Activated CD4-positive, CD25-positive, alpha-beta regulatory T cell (primary cell): Measurements from ENCODE around the gene VPS13D.

Source experiments
- DNase-seq, 4 experiments: peaks; one replicate each; lab custom pipeline; 2025; lab: John Stamatoyannopoulos, UW

Gene VPS13D

GRCh38 chr1:12472156-12472797 lies 242.4 kb downstream of the VPS13D start:
- DNase-seq: no peak

GRCh38 chr1:12472798-12473551 lies 243.1 kb downstream of the VPS13D start:
- peak in 1 of 4 experiments; percentile 43 for DNase-seq

DNA sequence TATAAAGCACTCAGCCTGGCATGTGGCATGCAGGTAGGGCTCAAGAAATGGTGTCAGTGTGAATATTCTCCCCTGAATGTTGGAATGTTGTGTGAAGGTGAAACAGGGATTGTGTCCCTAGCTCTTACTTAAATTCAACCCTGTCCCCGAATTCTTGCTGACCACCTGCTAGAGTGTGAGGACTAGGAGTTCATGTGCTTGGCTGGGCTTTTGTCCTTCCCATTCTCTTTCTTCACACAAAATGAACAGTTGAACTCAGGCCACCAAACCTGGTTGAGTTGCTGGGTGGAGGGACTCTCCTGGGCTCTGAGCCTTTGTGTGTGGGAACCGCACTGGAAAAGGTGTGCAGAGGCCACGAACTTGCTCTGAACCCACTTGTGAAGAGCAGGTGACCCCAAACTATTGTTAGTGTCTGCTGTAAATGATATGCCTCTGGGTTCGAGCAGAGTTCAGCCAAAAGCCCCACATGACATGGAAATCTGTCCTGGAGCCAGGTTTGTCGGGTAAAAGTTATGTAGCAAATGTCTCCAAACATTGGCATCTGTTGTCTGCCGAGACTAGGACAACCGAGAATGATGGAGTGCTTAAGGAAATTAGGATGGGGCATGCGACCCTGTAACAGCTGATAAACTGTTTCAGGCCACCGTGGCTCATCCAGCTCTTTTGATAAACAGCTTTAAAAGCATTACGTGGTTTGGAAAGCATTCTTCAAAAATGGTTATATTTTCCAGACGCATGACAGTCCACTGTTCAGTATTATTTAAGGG lies 243.9 kb downstream of the VPS13D start:
- DNase-seq: no peak

- no peak for DNase-seq
Observed at GRCh38 chr1:12475101-12475500, 245.3 kb downstream of the VPS13D start.

DNA sequence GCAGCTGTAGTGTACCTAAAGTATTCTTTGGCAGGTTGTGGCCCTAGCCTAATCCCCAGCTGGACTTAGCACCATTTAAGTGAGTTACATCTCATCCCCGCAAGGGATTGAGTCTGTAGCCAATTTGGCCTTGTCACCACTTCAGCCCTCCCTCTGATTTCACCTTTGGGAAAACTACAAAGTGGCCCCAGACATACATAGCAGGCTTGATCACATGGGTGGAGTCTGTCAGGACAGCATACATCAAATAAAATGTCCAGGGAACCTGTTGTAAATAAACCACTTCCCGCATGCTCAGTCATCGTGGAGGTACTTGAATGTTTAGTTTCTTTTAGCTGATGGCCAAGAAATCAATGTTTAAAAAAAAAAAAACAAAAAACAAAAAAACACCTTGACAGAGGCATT lies 245.7 kb downstream of the VPS13D start:
- DNase-seq: no peak

DNA sequence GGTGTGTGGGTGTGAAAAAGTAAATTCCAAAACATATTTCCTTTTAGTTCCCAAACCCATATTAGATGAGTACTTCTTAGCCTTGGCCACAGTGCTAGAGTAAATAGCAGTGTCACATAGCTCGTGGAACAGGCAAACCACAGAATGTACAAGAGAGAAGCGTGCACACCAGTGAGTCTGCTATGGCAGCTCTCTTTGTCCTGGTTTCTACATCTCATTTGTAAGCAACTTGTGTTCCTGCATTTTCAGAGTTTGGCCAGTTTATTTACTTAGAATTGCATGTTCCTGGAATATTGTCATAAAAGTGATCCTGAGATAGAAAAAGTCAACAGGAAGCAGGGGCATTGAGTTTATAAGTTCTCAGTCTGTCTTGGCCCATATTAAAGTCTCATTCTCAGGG lies 246.1 kb downstream of the VPS13D start:
- DNase-seq: no peak

GRCh38 chr1:12477314-12477713 lies 247.5 kb downstream of the VPS13D start:
- DNase-seq: no peak

DNA sequence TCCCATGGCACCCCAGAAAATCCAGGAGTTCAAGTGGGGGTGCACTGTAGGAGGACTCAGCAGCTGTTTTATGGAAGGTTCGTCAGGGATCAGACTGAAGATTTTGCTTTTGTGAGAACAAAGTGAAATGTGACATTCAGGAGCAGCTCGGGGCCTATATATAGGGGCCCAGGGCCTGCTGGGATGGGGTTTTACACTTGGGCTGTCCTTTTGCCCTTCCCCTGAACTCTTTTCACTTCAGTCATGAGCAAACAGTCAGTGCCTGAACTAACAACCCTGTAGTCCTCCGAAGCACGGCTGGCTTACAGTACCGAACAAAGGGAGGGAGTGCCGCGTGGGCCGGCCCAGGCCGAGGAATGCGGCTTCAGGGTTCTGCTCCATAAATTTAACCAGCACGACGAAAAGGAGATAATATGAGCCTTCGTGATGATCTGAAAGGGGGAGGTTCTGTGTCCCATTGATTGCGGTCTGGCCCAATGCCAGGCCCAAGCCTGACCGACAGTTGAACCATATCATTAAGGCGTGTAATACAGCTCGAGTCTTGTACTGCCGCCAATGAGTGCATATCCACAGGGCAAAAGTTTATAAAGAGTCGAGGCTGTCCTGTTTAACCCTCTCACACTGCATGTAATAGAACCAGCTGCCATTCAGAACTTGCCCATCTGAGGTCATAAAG lies 248.2 kb downstream of the VPS13D start:
- DNase-seq: no peak

DNA sequence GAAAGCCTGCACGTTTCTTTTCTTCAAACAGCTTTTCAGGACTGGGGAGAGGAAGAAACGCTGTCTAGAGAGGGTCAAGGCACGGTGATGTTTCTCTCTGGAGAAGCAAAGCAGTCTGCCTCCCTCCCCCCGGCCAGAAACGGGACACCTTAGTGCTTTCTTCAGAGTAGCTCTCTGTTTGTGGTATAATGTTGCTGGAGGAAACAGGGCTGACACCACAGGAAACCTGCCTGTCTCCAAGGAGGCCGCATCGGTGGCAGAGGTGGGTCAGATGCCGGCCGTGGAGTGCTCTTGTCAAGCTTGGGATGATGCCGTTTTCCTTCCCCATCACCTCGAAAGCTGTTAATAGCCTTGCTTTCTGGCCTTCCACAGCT lies 248.8 kb downstream of the VPS13D start:
- DNase-seq: no peak

- no peak for DNase-seq
Observed at GRCh38 chr1:12479311-12479710, 249.5 kb downstream of the VPS13D start.

DNA sequence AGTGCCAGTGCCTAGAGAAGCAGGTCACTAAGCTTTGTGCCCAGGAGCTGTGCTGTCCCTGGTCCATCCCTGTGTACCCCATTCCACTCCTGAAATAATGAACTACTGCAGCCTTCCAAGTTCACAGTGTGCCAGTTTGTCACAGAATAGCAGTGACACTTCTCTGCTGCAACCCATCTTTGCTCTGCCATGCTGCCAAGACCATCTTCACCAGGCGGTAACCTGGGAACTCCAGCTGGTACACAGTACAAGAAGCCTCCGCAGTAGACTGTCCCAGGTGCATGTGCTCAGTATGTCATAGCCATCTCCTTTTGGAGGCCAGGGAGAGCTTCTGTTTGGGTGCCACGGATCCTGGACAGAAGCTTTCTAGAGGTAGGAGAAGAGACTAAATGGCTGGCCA lies 250.2 kb downstream of the VPS13D start:
- no peak for DNase-seq

GRCh38 chr1:12480748-12481362 lies 251.0 kb downstream of the VPS13D start:
- DNase-seq: no peak

DNA sequence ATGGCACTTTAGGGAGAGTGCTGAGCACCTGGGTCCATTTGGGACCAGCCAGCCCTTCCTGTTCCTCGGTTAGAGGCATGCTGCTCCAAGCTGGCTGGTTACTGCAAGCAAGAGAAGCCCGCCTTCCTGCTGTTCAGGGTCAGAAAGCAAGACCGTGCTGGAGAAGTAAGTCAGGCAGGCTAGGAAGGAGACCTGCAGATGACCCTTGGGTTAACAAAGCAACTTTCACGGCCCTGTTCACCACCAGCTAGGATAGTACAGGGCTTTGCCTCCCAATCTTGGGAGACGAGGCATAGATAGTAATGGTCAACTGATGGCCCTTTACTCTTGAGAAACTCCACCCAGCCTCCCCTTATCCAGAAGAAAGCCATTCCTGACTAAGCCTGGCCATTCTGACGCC lies 252.1 kb downstream of the VPS13D start:
- DNase-seq: no peak

DNA sequence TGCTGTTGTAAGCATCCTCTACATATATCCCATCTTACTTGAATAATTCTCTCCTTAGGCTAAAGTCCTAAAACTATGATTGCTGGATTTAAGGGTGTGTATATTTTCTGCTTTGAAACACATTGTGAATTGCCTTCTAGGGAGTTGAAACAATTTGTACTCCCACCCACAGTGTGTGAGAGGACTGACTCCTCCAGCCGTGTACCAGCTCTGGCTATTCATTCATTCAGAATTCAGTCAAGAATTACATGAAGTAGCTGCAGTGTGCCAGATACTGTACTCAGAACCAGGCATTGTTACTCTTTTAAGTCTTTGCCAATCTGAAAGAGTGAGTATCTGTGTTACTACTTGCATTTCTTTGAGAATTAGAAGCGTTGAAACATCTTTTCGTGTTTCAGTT lies 253.2 kb downstream of the VPS13D start:
- no peak for DNase-seq

- DNase-seq: no peak
Observed at GRCh38 chr1:12485231-12486058, 255.6 kb downstream of the VPS13D start.

GRCh38 chr1:12486059-12486341 lies 256.2 kb downstream of the VPS13D start:
- no peak for DNase-seq

DNA sequence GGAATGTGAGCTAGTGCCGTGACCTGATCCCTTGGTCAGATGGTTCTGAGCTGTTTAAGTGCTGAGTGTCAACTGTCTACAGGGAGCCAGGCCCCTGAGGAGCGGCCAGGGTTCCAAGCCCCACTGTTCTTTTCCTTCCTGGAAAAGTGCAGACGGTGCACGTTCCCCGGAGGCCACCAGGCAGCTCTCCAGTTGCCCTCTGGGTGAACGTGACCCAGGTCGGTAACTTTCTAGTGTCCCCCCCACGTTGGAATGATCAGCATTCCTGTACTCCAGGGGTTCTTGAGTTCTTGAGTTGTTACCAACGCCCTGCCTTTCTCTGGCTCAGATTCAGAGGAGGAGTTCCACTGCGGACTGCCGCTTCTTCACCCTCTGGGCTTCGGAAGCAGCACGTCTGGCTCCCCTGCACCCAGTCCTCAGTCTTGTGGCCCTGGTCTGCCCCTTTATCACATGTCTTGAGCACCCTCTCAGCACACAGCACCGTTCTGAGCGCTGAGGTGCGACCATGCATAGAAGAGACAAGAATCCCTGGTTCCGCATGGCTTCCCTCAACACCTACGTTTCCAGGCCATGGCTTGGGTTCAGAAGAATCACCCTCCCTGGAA lies 256.7 kb downstream of the VPS13D start:
- no peak for DNase-seq

- no peak for DNase-seq
Observed at GRCh38 chr1:12487520-12487919, 257.7 kb downstream of the VPS13D start.

DNA sequence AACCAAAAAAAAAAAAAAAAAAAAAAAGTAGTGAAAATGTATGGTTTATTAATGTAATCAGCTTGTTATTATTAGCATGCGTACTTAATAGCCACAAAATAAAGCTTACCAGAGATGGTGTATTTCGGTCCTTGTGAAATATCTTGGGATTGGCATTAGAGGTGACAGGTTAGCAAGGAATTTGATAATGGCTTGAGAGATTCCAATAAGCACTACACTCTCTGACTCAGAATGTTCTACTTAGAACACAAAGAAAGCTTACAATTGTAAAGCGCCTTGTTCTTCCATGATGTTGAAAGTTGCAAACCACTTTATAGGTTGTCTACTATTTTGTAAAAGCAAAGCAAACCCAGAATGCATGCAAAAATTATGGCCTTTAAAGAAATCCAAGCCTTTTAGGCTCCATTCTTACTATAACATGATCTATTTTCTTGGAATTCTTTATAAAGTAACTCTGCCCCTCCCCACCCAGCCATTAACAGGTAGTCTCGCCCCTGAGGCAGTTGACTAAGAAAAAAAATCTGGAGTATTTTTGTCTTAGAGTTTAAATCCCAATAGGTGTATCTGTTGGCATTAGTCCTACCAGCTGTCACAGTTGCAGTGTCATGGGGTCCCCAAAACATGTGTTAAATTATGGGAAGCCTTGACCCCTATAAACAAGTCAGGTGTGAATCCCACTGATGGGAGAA lies 259.0 kb downstream of the VPS13D start:
- DNase-seq: no peak

- DNase-seq: no peak
Observed at GRCh38 chr1:12490532-12491142, 260.8 kb downstream of the VPS13D start.
